GM18867 (cell line): ENCODE results near the gene USP30.
"Not testable (repeated sequence)": the region's sequence is repeated elsewhere in the genome, so short reads cannot be mapped to it uniquely, and the experiment has no call there.

ENCODE experiments used
- ATAC-seq: cut with Tn5 transposase; IDR thresholded peaks from one replicate; pipeline ENCODE4 v1.9.1; 2021; ENCODE audit warnings: mild to moderate bottlenecking, moderate library complexity; ENCODE audit not compliant: unreplicated experiment

Gene USP30

DNA sequence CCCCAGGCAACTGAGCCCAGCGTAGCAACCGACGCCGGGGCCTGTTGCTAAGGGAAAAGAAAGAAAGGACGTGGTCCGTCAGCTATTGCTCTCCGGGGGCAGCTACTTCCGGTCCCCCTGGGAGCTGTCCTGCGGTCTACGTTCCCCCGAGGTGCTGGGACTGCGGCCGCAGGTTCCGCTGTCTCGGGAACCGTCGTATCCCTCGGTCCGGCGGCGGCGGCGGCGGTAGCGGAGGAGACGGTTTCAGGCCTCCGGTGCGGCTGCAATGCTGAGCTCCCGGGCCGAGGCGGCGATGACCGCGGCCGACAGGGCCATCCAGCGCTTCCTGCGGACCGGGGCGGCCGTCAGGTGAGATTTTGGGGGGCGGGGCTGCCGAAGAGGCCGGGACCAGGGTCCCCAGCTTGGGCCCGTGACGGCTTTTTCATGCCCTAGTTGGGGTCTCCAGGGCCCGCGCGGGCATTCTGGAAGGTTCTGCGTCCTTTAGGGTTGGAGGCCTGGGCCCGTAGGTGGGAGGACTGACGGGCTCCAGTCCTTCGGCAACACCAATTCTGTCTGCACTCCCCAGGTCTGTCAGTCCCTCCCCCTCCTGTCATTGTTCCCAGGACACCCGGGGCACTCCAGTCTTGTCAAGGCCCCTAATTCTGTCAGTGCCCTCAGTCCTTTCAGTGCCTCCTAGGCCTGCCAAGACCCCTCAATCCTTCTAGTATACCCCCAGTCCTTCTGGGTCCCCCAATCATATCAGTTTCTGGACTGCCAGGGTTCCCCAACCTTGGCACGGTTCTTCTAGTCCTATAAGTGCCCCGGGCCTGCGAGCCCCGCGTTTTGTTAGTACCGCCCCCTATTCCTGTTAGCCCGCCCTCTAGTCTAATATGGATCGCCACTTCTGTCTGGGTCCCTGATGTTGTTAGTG is at the start of gene USP30:
Gene USP30, plus strand, starts transcription at position 163 of the 910 bp plus-strand sequence. Its CDS starts 103 bp downstream, at position 266.
- ATAC-seq: peak; percentile 80

DNA sequence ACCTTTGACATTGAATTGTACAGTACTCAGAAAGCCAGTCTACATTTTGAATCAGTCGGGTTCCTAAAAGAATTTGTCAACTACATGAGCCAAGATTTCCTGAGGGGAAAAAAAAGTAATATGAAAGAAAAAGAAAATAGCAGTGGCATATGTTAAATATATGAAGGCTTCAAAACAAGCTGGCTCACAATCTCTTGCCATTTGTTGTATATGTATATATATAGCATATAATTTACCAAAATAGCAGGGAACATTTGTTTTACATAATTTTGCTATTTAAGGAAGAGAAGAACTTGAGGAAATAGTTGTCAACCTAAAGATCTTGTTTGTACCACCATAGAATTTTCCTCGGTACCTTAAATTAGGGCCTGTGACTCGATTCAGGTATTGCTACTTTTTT is 48.4 kb upstream of the USP30 start:
- no peak for ATAC-seq

- no peak for ATAC-seq
These were observed 42.6 kb upstream of the USP30 start for GRCh38 chr12:109009766-109010165.

- ATAC-seq: no peak
These were observed 42.1 kb upstream of the USP30 start for GRCh38 chr12:109010259-109010658.

GRCh38 chr12:109014984-109015765 is 37.2 kb upstream of the USP30 start:
- ATAC-seq: no peak

DNA sequence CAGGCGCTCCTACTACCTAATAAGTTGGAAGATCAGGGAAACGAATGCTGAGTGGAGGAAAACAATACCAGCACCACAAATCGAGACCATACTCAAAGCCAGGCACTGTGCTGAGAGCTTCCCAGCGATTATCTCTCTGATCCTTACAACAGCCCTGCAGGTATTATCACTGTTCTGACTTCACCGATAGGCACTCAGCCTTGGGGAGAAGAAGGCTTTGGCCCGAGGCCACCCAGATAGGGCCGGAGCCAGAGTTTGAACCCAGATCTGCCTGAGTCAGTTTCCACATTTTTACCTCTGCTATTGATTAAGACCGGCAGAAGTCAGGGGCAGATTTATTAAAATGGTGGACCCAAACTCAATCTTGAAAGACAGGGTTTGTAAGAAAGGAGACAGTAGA is 36.4 kb upstream of the USP30 start:
- ATAC-seq: no peak

- no peak for ATAC-seq
These were observed 35.4 kb upstream of the USP30 start for GRCh38 chr12:109016978-109017377.

DNA sequence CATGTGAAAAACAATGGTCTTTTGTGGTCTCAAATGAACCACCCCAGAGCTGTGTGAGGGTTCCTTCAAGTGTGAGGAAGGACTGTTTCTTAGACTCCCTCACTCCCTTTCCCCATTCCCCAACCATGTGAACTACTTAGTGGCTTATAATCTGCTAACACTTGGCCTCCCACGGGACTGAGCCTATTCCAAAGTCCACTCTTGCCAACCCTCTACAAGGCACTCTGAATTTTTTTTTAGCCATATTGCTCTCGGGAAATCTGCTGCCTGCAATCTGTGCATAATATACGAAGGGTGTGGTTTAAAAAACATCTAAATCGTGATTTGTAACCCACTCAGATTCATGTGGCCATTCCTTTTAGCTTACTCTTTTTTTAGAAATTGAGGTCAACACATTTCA is 34.1 kb upstream of the USP30 start:
- no peak for ATAC-seq

DNA sequence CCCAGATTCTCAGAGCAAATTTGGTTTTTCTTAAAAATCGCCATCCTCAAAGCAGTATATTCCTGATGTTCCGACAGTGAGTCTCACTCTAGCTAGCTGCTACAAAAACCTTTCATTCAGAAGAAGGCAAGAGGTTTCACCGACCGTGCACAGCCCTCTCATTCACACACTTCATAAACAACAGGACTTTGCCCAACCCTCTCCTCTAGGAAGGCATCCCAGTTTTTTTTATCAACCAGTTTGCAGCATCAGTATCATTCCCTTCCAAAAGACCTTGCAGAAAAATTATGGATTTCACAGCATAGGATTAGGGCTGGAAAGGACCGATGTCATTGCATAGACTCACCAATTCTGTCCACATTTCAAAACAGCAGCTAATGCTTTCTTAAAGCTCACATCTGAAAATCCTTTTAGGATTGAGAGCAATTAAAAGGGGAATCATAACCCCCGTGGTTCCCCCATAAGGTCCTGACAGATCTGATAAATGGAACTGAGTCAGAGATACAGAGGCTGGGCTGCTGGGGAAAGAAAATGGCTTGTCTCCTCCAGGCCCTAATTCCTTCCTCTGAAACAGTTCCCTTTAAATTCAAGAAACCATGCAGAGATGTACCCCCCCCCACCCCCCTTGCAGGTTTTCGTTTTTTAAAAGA is 32.1 kb upstream of the USP30 start:
- no peak for ATAC-seq

GRCh38 chr12:109020796-109021380 is 31.5 kb upstream of the USP30 start, which contains the start of gene SVOP:
Gene SVOP (minus strand): TSS chr12:109021068. CDS start chr12:109020868, 200 bp downstream.
- no peak for ATAC-seq

GRCh38 chr12:109027767-109028166 is 24.6 kb upstream of the USP30 start:
- ATAC-seq: no peak

DNA sequence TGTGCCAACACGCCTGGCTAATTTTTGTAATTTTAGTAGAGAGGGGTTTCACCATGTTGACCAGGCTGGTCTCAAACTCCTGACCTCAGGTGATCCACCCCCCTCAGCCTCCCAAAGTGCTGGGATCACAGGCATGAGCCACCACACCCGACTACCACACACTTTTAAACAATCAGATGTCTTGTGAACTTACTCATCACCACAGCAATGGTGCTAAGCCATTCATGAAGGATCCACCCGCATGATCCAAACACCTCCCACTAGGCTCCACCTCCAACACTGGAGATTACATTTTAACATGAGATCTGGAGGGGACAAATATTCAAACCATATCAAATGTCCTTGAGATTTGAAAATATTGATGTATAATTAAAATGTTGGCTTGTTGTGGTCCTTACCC is 23.8 kb upstream of the USP30 start:
- not testable (repeated sequence) for ATAC-seq

DNA sequence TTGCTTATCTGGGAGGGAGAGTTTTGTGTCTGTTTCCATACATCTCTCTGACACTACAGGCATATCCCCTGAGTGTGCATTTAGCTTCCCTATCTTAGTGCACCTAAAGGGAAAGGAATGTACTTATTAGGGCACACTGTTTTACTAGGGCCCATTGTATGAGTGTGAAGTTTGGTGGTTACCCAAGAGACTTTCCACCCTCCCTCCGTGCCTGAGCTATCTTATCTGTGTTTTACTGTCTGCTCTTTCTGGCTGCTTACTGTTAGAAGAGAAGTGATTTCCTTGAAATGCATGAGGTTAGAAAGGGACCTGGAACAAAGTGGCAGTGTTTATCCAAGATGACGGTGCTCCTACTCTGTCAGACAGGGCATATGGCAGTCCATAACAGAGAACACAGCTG is 23.0 kb upstream of the USP30 start:
- no peak for ATAC-seq

DNA sequence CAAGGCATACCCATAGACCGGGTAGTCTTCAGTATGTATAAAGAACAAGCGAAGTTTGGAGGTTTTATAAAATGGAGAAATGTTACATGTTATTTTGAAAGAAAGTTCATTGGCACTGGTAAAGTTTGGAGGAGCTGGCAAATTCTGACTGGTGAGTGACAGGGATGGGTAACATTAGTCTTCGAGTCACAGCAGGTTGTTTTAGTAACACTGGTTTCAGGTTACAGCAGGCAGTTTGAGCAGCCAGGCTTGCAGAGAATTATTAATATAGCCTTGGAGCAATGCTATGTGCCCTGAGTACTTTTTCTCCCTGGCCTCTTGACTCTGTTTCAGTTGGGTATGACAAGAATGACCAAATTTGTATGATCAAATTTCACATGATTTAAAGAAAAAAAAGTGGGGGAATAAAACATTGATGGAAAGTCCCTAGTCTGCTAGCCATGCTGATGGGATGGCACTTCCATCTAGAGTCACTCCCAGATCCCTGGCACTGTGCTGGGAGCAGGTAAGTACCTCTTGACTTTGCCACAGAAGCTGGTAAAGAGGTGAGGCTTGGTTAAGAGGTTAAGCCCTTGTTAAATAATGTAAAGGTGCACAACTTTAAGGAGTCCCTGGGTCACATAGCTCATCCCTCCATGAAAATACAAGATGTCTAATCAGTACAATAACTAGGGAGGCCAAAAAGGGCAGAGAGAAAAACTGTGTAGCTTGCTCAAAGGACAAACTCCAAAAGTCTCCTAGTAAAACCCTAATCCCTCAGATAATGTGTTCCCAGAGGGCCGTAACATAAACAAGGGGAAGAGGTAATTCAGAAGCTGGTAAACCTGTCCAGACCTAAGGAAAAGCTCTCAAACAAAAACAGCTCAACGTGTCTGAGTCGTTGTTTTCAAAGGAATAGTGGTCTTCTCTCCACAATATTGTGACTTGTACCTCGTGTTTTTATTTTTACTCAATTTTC is 18.9 kb upstream of the USP30 start:
- ATAC-seq: no peak

DNA sequence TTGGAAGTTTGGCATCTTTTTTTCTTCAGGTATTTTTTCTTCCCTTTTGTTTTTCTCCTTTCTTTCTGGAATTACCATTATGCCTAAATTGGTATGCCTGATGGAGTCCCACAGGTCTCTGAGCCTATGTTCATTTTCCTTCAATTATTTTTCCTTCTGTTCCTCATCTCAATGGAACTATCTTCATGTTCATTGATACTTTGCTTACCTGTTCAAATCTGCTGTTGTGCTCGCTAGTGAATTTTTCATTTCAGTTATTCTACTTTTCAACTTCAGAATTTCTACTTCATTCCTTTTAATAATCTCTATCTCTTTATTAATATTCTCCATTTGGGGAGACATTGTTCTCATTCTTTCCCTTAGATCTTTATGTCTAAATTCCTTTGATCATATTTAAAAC is 15.4 kb upstream of the USP30 start:
- ATAC-seq: no peak

- ATAC-seq: no peak
These were observed 8.1 kb upstream of the USP30 start for GRCh38 chr12:109044241-109044640.

- no peak for ATAC-seq
These were observed 5.1 kb upstream of the USP30 start for GRCh38 chr12:109047081-109047805.

DNA sequence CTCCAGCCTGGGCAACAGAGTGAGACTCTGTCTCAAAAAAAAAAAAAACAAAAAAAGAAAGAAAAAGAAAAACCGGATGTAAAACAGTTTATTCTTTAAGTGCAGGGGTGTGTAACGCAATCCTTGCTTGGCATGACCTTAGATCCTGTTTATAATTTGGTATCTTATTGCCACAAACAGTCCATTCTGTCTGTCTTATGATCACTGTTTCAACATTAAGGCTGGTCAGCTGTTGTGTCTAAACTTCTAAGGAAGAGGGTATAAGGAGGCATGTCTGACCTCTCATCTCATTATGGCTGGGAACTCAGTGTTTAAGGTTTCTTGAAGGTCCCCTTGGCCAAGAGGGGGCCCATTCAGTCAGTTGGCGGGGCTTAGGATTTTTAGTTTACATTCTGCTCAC is 3.7 kb upstream of the USP30 start:
- not testable (repeated sequence) for ATAC-seq

DNA sequence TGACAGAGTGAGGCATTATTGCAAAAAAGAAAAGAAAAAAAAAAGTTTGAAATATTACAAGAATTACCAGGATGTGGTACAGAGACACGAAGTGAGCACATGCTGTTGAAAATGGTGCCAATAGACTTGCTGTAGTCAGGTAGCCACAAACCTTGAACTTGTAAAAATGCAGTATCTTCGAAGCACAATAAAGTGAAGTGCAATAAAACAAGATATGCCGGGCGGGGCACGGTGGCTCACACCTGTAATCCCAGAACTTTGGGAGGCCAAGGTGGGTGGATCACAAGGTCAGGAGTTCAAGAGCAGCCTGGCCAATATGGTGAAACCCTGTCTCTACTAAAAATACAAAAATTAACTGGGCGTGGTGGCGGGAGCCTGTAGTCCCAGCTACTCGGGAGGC is 2.6 kb upstream of the USP30 start:
- ATAC-seq: not testable (repeated sequence)
